OCI-LY1 (cell line): ENCODE measurements around the gene ZCCHC12.

Source experiments
- CTCF ChIP-seq: fragments of 200-600 bp; sonication (generic), shearing (Covaris generic); IDR thresholded peaks from 2 replicates; pipeline ENCODE4 v1.5.1; 2017; ENCODE audit warnings: mild to moderate bottlenecking, antibody characterized with exemption, low read length, moderate library complexity, mixed read lengths
- EZH2 ChIP-seq: fragments of 200-600 bp; sonication (generic), shearing (Covaris generic); IDR thresholded peaks from 2 replicates; pipeline ENCODE4 v1.8.0; 2017; ENCODE audit warnings: borderline replicate concordance, mixed run types, mild to moderate bottlenecking, antibody characterized with exemption, low read length, moderate library complexity, mixed read lengths

GRCh38 chrX:118802857-118803256 is 20.8 kb upstream of the ZCCHC12 start:
- TF ChIP-seq CTCF (no peak), EZH2 (no peak)
